ENCODE measurements around the gene XKRX.

DNA sequence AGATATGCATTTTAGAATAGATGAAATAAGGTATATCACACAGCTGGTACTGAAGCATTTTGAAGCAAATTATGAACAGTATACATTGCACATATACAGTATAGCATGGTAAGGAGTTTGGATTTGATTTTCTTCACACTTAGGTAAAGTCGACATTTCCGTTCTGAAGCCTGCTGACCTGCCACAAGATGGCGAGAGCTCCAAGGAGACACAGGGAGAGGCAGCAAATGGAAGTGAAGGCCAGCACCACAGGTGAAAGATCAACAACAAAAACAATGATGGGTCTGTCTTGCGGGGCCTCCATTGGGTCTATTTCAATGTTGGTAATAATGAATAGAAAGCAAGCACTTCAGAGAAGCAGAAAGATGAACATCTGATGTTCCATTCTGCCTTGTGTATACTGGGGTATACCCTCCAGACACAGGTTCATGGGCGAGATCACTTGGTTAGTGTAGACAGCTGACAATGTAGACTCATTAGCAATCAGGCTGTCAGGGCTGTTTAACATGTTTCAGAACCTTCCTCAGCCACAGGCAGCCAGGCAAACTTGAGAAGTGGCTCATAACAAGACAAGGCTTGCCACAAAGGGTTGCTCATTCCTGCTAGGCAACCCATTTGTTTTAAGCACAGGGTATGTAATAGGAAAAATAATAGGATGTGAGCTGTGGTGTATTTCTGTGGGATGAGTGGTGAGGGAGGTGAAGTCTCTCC, 33.2 kb downstream of the XKRX start:
- no peak for TF ChIP-seq POLR2AphosphoS5 (IDR thresholded peaks at IDR 0.05; ENCODE audit: low read depth, low read length)
- TF ChIP-seq, protein P1, sequence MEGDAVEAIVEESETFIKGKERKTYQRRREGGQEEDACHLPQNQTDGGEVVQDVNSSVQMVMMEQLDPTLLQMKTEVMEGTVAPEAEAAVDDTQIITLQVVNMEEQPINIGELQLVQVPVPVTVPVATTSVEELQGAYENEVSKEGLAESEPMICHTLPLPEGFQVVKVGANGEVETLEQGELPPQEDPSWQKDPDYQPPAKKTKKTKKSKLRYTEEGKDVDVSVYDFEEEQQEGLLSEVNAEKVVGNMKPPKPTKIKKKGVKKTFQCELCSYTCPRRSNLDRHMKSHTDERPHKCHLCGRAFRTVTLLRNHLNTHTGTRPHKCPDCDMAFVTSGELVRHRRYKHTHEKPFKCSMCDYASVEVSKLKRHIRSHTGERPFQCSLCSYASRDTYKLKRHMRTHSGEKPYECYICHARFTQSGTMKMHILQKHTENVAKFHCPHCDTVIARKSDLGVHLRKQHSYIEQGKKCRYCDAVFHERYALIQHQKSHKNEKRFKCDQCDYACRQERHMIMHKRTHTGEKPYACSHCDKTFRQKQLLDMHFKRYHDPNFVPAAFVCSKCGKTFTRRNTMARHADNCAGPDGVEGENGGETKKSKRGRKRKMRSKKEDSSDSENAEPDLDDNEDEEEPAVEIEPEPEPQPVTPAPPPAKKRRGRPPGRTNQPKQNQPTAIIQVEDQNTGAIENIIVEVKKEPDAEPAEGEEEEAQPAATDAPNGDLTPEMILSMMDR (IDR thresholded peaks at IDR 0.05), result peak; percentile 78
- TF ChIP-seq TCF7L2 (IDR thresholded peaks at IDR 0.05; ENCODE audit: low read depth, low read length), result no peak
- TF ChIP-seq, protein P2, sequence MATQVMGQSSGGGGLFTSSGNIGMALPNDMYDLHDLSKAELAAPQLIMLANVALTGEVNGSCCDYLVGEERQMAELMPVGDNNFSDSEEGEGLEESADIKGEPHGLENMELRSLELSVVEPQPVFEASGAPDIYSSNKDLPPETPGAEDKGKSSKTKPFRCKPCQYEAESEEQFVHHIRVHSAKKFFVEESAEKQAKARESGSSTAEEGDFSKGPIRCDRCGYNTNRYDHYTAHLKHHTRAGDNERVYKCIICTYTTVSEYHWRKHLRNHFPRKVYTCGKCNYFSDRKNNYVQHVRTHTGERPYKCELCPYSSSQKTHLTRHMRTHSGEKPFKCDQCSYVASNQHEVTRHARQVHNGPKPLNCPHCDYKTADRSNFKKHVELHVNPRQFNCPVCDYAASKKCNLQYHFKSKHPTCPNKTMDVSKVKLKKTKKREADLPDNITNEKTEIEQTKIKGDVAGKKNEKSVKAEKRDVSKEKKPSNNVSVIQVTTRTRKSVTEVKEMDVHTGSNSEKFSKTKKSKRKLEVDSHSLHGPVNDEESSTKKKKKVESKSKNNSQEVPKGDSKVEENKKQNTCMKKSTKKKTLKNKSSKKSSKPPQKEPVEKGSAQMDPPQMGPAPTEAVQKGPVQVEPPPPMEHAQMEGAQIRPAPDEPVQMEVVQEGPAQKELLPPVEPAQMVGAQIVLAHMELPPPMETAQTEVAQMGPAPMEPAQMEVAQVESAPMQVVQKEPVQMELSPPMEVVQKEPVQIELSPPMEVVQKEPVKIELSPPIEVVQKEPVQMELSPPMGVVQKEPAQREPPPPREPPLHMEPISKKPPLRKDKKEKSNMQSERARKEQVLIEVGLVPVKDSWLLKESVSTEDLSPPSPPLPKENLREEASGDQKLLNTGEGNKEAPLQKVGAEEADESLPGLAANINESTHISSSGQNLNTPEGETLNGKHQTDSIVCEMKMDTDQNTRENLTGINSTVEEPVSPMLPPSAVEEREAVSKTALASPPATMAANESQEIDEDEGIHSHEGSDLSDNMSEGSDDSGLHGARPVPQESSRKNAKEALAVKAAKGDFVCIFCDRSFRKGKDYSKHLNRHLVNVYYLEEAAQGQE (IDR thresholded peaks at IDR 0.05; ENCODE audit: insufficient read depth in 1 of 2, low read depth in 2 of 2, low read length in 1 of 2), result no peak

All from Panc1 (cell line).